OCI-LY7 (cell line): ENCODE measurements around the gene PEX14. TPM values are rescaled to one million over a fixed set of nuclear protein-coding genes. Genes with fewer than 3 reads are reported as not detected.

Experiments used
- BruUV-seq: library from RNA; stranded (reverse); fragments of 400-500 nt; replicated peaks from 2 replicates; lab custom pipeline; 2021; lab: Mats Ljungman, UMichigan
- CTCF ChIA-PET: fragments of 300-600 bp; sonication (Branson Sonifier 250); formaldehyde crosslinking; loops from one replicate; lab custom pipeline; 2022; ENCODE audit warnings: antibody characterized with exemption; ENCODE audit not compliant: unreplicated experiment; lab: Charles Lee
- POLR2A ChIA-PET: fragments of 300-600 bp; sonication (Branson Sonifier 250); formaldehyde crosslinking; loops from one replicate; lab custom pipeline; 2022; ENCODE audit warnings: antibody characterized with exemption; lab: Charles Lee
- DNase-seq: peaks from one replicate; pipeline ENCODE4 v3.0.0-alpha.2; 2015; ENCODE audit warnings: low spot score
- H2AFZ ChIP-seq: fragments of 200-600 bp; sonication (generic), shearing (Covaris generic); 2 replicates; pipeline ENCODE4 v1.6.1; 2014; ENCODE audit warnings: mild to moderate bottlenecking, antibody characterized with exemption, low read length, moderate library complexity
- H3K27ac ChIP-seq: fragments of 200-600 bp; sonication (generic); 2 replicates; pipeline ENCODE4 v1.5.1; 2014; ENCODE audit warnings: mixed run types, low read depth, mild to moderate bottlenecking, moderate library complexity, low read length, inconsistent platforms; ENCODE audit not compliant: poor library complexity, severe bottlenecking
- H3K36me3 ChIP-seq: fragments of 200-600 bp; sonication (generic); 2 replicates; pipeline ENCODE4 v1.6.1; 2014; ENCODE audit warnings: mild to moderate bottlenecking, antibody characterized with exemption, low read length, moderate library complexity, mixed read lengths; ENCODE audit not compliant: insufficient read depth
- H3K4me1 ChIP-seq: fragments of 200-600 bp; sonication (generic); 2 replicates; pipeline ENCODE4 v1.5.1; 2014; ENCODE audit warnings: mild to moderate bottlenecking, low read length; ENCODE audit not compliant: insufficient read depth, poor library complexity, severe bottlenecking
- H3K4me2 ChIP-seq: fragments of 200-600 bp; sonication (generic); 2 replicates; pipeline ENCODE4 v1.6.1; 2014; ENCODE audit warnings: mild to moderate bottlenecking, low read length
- H3K4me3 ChIP-seq: fragments of 200-600 bp; sonication (generic); 2 replicates; pipeline ENCODE4 v1.5.1; 2014; ENCODE audit warnings: mild to moderate bottlenecking, low read depth, low read length; ENCODE audit not compliant: poor library complexity, severe bottlenecking
- H3K79me2 ChIP-seq: fragments of 200-600 bp; sonication (generic); 2 replicates; pipeline ENCODE4 v1.6.1; 2016; ENCODE audit warnings: low read depth, mild to moderate bottlenecking, low read length, moderate library complexity, mixed read lengths; ENCODE audit not compliant: insufficient read depth
- H3K9me2 ChIP-seq: fragments of 200-600 bp; sonication (generic); 2 replicates; pipeline ENCODE4 v1.6.1; 2016; ENCODE audit warnings: mild to moderate bottlenecking, low read length, mixed read lengths; ENCODE audit not compliant: insufficient read depth
- H3K9me3 ChIP-seq: fragments of 200-600 bp; sonication (generic); 2 replicates; pipeline ENCODE4 v1.6.1; 2014; ENCODE audit warnings: mild to moderate bottlenecking, mixed run types, low read length, mixed read lengths
- H4K20me1 ChIP-seq: fragments of 200-600 bp; sonication (generic); 2 replicates; pipeline ENCODE4 v1.6.1; 2014; ENCODE audit warnings: mild to moderate bottlenecking, antibody characterized with exemption, low read length, moderate library complexity, mixed read lengths; ENCODE audit not compliant: insufficient read depth
- EZH2phosphoT487 ChIP-seq: fragments of 200-600 bp; sonication (generic); IDR thresholded peaks from 2 replicates; pipeline ENCODE4 v1.6.1; 2018; ENCODE audit warnings: low read depth, borderline replicate concordance, mild to moderate bottlenecking, mixed run types, antibody characterized with exemption, low read length, moderate library complexity, mixed read lengths
- intact Hi-C: fragments of 100-400 bp; cut with micrococcal nuclease; formaldehyde crosslinking; loops from one replicate; pipeline ENCODE4 v1.10.0; 2022; ENCODE audit not compliant: unreplicated experiment
- total RNA-seq, 2 experiments: library from RNA; depleted of rRNA in 1 of 2; stranded (reverse); fragments of >200 nt in 1 of 2; shearing (Covaris generic) in 1 of 2; gene quantifications; 2 replicates each; pipeline ENCODE4 v1.2.3, GENCODE V29; 2014 to 2022
- TF ChIP-seq, protein P1 (sequence below): fragments of 200-600 bp; sonication (generic); conservative IDR thresholded peaks from 2 replicates; pipeline ENCODE4 v1.5.1; 2014; ENCODE audit warnings: mild to moderate bottlenecking, antibody characterized with exemption, low read length, moderate library complexity, mixed read lengths

The PEX14 gene
- total RNA-seq, 2 experiments from 2014 or later, result 14.6 to 24.3 TPM

GRCh38 chr1:10604966-10605365, 130.2 kb downstream of the PEX14 start:
- ChIA-PET CTCF (no interaction called here), POLR2A (no interaction called here)
- Histone ChIP-seq H3K9me2 (no peaks in the 10 kb centered on the region), H3K27ac (no peak overlapping the region), H3K9me3 (no peaks in the 10 kb centered on the region), H3K36me3 (no peaks in the 10 kb centered on the region), H3K4me1 (no peaks in the 10 kb centered on the region), H4K20me1 (no peaks in the 10 kb centered on the region), H3K4me2 (no peak overlapping the region), H2AFZ (no peak overlapping the region), H3K79me2 (no peaks in the 10 kb centered on the region), H3K4me3 (no peak overlapping the region)
- TF ChIP-seq, protein P1, sequence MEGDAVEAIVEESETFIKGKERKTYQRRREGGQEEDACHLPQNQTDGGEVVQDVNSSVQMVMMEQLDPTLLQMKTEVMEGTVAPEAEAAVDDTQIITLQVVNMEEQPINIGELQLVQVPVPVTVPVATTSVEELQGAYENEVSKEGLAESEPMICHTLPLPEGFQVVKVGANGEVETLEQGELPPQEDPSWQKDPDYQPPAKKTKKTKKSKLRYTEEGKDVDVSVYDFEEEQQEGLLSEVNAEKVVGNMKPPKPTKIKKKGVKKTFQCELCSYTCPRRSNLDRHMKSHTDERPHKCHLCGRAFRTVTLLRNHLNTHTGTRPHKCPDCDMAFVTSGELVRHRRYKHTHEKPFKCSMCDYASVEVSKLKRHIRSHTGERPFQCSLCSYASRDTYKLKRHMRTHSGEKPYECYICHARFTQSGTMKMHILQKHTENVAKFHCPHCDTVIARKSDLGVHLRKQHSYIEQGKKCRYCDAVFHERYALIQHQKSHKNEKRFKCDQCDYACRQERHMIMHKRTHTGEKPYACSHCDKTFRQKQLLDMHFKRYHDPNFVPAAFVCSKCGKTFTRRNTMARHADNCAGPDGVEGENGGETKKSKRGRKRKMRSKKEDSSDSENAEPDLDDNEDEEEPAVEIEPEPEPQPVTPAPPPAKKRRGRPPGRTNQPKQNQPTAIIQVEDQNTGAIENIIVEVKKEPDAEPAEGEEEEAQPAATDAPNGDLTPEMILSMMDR, result no peak
- no peak for TF ChIP-seq EZH2phosphoT487
- intact Hi-C loops, result no loop called here
- DNase-seq, result no peak
- BruUV-seq, result no TSS peak

DNA sequence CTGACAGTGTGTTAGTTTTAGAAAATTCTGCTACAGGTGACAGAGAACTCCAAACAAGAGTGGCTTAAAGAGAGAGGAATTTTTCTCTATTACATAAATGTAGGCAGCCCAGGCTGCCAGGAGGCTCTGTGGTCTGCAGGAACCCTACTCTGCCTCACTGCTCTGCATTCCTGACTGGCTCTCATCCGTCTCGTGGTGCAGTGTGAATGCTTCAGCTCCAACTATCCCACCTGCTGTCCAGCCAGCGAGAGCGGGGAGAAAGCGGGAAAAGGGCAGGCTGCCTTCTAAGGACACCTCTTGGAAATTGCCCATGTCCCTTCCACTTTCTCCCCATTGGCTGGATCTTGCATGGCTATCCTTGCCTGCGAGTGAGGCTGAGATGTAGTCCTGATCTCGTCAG, 131.3 kb downstream of the PEX14 start:
- TF ChIP-seq, protein P1, result no peak
- no peak for TF ChIP-seq EZH2phosphoT487
- H3K79me2 ChIP-seq, result no peaks in the 10 kb centered on the region
- ChIA-PET POLR2A (no interaction called here), CTCF (no interaction called here)
- no peaks in the 10 kb centered on the region for H3K9me2 ChIP-seq
- DNase-seq, result no peak
- intact Hi-C loops, result no loop called here
- H3K9me3 ChIP-seq, result no peaks in the 10 kb centered on the region
- no peak overlapping the region for H3K4me3 ChIP-seq
- H4K20me1 ChIP-seq, result no peaks in the 10 kb centered on the region
- H3K4me2 ChIP-seq, result no peak overlapping the region
- BruUV-seq, result no TSS peak
- no peaks in the 10 kb centered on the region for H3K4me1 ChIP-seq
- H3K27ac ChIP-seq, result no peak overlapping the region
- H3K36me3 ChIP-seq, result no peaks in the 10 kb centered on the region
- H2AFZ ChIP-seq, result no peak overlapping the region

DNA sequence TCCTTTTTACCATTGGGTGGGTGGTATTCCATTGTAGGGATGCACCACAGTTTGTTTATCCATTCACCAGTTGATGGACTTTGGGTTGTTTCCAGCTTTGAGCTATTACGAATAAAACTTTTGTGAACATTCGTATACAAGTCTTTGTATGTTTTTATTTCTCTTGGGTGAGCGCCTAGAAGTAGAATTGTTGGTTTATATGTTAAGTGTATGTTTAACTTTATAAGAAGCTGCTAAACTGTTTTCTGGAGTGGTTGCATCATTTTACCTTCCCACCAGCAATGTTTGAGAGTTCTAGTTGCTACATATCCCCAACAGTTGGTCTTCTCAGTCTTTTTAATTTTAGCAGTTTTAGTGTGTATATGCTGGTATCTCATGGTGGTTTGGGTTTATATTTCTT, 132.5 kb downstream of the PEX14 start:
- no peaks in the 10 kb centered on the region for H3K4me1 ChIP-seq
- no peak overlapping the region for H3K4me2 ChIP-seq
- TF ChIP-seq EZH2phosphoT487, result no peak
- TF ChIP-seq, protein P1, result no peak
- DNase-seq, result no peak
- no peaks in the 10 kb centered on the region for H3K9me2 ChIP-seq
- no TSS peak for BruUV-seq
- no peak overlapping the region for H3K27ac ChIP-seq
- no peak overlapping the region for H2AFZ ChIP-seq
- H3K36me3 ChIP-seq, result no peaks in the 10 kb centered on the region
- H3K79me2 ChIP-seq, result no peaks in the 10 kb centered on the region
- intact Hi-C loops, result no loop called here
- H3K9me3 ChIP-seq, result no peaks in the 10 kb centered on the region
- H4K20me1 ChIP-seq, result no peaks in the 10 kb centered on the region
- CTCF ChIA-PET, result no interaction called here
- H3K4me3 ChIP-seq, result no peak overlapping the region
- POLR2A ChIA-PET, result no interaction called here
